ENCODE data around the gene ADAMTSL4.

ADAMTSL4 gene

GRCh38 chr1:150551051-150551783, 2.0 kb downstream of the ADAMTSL4 start:
- peak; percentile 34 for DNase-seq (ENCODE audit: low read depth)
- no peak for TF ChIP-seq CTCF (IDR thresholded peaks at IDR 0.05; ENCODE audit: low read length, missing control alignments)
- no peak overlapping the region for H3K4me3 ChIP-seq (replicated peaks; ENCODE audit: low read depth, low read length)

GRCh38 chr1:150551784-150552127, 2.5 kb downstream of the ADAMTSL4 start:
- H3K4me3 ChIP-seq (replicated peaks; ENCODE audit: low read depth, low read length), result no peak overlapping the region
- no peak for DNase-seq (ENCODE audit: low read depth)
- TF ChIP-seq CTCF (IDR thresholded peaks at IDR 0.05; ENCODE audit: low read length, missing control alignments), result no peak

GRCh38 chr1:150552128-150552910, 3.1 kb downstream of the ADAMTSL4 start:
- peak; percentile 98 for DNase-seq (ENCODE audit: low read depth)
- no peak for TF ChIP-seq CTCF (IDR thresholded peaks at IDR 0.05; ENCODE audit: low read length, missing control alignments)
- H3K4me3 ChIP-seq (replicated peaks; ENCODE audit: low read depth, low read length), result no peak overlapping the region

- DNase-seq (ENCODE audit: low read depth), result no peak
- H3K4me3 ChIP-seq (replicated peaks; ENCODE audit: low read depth, low read length), result no peak overlapping the region
- TF ChIP-seq CTCF (IDR thresholded peaks at IDR 0.05; ENCODE audit: low read length, missing control alignments), result no peak
Observed at GRCh38 chr1:150552911-150553289, 3.7 kb downstream of the ADAMTSL4 start.

- no peak for TF ChIP-seq CTCF (IDR thresholded peaks at IDR 0.05; ENCODE audit: low read length, missing control alignments)
- no peak for DNase-seq (ENCODE audit: low read depth)
- no peak overlapping the region for H3K4me3 ChIP-seq (replicated peaks; ENCODE audit: low read depth, low read length)
Observed at GRCh38 chr1:150553392-150554085, 4.3 kb downstream of the ADAMTSL4 start.

- no peak for DNase-seq (ENCODE audit: low read depth)
Observed at GRCh38 chr1:150554086-150554452, 4.9 kb downstream of the ADAMTSL4 start.

More at GRCh38 chr1:150554086-150554452, 4.9 kb downstream of the ADAMTSL4 start:
- no peak overlapping the region for H3K4me3 ChIP-seq (replicated peaks; ENCODE audit: low read depth, low read length)
- TF ChIP-seq CTCF (IDR thresholded peaks at IDR 0.05; ENCODE audit: low read length, missing control alignments), result no peak

All from fibroblast of pulmonary artery (primary cell).